Erythroblast (primary cell): Measurements from ENCODE around the gene CUTC.

Source experiments
- DNase-seq, 2 experiments: peaks; one replicate each; lab custom pipeline; 2025; lab: John Stamatoyannopoulos, UW
- GATA1 ChIP-seq: IDR thresholded peaks from 2 replicates; pipeline ENCODE4 v1.6.1; 2011; ENCODE audit warnings: low read depth, mild to moderate bottlenecking, control low read depth, low read length, moderate library complexity
- POLR2A ChIP-seq: IDR thresholded peaks from 2 replicates; pipeline ENCODE4 v1.6.1; 2011; ENCODE audit warnings: mild to moderate bottlenecking, low read length

CUTC gene

DNA sequence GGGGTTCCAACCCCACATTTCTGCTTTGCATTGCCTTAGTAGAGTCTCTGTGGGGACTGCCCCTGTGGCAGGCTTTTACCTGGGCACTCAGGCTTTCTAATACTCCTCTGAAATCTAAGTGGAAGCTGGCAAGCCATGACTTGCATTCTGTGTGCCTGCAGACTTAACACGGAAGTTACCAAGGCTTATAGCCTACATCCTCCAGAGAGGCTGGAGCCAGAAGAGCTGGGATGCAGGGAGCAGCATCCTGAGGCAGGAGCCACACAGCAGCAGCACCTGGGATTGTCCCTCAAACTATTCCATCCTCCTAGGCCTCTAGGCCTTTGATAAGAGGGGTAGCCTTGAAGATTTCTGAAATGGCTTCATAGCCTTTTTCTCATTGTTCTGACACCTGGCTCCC lies 28.3 kb downstream of the CUTC start:
- no peak for TF ChIP-seq POLR2A
- TF ChIP-seq GATA1, result no peak
- no peak for DNase-seq

DNA sequence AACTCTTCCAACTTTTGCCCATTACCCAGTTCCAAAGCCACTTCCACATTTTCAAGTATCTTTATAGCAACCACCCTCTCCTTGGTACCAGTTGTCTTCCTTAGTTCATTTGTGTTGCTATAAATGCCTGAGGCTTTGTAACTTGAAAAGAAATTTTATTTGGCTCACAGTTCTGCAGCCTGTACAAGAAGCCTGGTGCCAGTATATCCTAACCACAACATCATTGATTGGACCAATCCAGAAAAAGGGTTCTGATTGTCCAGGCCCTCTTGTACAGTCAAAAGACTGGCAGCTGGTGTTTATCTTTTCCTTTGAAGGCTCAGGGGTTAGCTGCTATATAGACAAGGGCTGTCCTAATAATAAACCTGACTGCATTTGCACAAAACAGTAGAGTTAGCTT lies 29.3 kb downstream of the CUTC start:
- DNase-seq, result no peak

DNA sequence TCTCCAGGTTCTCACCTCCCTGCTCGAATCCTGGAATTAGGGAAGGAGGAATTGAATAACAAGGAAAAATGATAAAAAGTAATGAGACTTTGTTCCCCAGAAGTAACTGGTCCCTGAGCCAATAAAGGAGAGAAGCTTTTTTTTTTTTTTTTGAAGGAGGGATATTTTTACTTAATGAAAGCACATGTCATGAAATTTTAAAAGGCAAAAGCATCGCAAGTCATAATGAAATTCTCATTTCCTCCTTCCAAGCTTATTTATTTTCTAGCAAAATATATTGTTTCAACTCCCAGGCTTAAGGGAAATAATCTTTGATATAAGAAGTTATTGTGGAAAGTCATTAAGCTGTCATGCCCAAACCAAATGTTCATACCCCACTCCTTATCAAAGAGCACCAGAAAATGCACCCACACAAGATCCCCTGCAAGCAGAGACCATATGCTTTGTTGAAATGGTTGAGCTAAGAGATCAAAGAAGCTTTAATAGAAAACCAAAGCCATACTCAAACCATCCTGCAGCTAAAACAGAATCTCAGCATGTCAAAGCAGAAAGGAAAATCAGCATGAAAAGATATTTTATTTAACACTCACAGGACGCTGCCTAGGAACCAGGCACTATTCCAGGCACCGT lies 33.8 kb downstream of the CUTC start:
- no peak for DNase-seq
- TF ChIP-seq GATA1 (no peak), POLR2A (no peak)

More for the DNA sequence above, 29.3 kb downstream of the CUTC start:
- TF ChIP-seq GATA1 (no peak), POLR2A (no peak)

DNA sequence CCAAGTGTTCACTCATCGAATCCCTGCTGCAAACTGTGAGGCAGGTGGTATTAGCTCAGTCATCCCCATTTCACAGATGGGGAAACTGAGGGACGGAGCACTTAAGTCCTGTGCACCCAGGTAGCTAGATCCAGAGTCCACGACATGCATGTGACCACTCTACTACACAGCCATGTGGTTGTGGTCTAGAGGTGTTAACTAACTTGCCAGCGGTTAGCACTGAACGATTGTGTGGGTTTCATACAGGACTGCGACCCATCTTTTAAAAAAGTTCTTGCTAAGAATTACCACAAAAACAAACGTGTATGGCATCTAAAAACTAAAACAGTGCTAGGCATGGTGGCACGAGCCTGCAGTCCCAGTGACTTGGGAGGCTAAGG lies 34.3 kb downstream of the CUTC start:
- TF ChIP-seq POLR2A, result no peak
- no peak for TF ChIP-seq GATA1
- no peak for DNase-seq

DNA sequence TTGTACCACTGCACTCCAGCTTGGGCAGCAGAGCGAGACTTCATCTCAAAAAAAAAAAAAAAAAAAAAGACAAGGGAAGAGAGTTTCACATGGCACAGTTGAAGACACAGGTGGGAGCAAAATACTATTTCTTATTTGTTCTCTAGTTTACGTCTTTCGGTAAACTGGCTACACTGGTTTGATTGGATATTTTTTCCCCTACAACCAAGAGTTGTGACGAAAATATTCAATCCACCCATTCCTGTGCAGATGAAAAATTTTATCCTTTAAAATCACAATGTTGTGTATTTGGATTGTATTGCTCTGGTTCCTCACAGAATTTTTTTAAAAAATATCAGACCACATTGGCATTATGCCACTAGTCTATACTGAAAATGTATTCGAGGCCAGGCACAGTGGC lies 35.9 kb downstream of the CUTC start:
- TF ChIP-seq GATA1 (no peak), POLR2A (no peak)
- DNase-seq, result no peak

DNA sequence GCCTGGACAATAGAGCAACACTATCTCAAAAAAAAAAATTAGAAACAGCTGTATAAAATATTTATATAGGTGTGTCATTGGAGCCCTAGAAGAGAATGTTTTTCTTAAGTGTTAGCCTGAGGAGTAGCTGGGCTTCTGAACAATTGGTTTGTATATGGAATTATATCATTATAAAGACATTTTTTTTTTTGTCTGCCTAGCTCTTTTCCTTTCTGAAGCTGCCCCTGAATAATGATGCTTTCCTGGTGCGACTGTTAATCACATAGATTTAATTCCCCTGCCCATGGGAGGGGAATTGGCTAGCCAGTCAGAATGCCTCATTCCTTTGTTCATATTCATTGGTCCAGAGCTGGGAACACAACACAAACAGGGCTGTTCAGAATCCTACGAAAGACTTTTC lies 36.5 kb downstream of the CUTC start:
- no peak for DNase-seq
- no peak for TF ChIP-seq POLR2A
- no peak for TF ChIP-seq GATA1

DNA sequence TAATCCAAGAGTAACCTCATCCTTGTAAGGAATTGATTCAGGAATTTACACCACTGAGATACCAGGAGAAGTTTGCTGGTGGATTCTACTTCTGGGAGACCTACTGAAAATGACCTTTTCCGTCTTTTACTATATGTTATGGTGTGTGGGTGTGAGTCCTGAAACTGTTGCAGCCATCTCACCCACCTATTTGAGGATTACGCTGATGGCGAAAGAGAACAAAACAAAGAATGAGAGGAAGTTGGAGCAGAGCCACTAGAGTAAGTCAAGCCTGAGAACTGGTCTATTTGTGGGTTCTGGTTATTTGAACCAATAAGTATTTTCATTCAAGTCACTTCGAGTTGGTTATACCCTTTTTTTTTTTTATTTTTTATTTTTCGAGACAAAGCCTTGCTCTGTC lies 37.7 kb downstream of the CUTC start:
- DNase-seq, result no peak
- TF ChIP-seq GATA1 (no peak), POLR2A (no peak)

DNA sequence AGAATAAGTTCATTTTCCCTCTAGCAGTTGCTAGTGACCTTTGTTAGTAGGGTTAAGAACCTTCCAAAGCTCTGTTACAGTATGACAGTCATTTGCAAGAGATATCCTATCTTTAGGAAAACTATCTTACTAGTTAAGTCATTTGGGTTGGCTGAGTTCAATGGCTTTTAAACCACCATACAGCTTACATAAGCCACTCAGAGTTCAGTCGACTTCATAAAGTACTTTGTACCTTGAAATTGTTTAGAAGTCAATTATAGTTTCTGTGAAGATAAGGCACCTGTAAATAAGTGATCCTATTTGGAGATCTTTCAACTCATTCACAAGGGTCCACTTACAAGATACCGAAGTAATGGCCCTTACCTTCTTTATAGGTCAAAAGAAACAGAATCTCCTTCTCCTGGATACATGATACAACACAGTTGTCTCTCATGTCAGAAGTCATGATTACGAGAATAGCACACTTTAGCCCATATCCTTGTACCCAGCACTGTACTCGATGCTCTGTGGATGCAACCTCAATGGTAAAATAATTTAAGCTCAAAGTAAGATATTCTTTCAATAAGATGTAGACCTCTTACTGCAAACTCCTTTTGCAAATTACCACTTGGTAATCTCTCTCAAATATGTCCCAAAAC lies 38.5 kb downstream of the CUTC start:
- no peak for DNase-seq
- no peak for TF ChIP-seq GATA1
- TF ChIP-seq POLR2A, result no peak

DNA sequence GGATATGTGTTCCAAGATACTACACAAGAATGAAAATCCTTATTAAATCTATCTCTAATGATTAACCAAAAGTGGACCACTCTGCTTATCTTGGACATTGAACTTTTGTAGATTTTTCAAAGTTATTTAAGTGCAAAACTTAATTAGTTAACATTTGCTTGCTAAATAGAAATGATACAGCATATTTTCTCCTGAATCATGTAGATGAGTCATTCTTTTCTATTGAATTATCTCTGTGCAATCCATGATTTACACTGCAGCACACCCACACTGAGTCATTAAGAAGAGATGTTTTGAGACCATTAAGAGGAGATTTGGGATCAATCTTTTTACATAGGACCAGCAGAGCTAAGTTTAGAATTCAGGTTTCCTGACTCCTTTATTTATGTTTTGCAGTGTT lies 43.8 kb downstream of the CUTC start:
- no peak for TF ChIP-seq POLR2A
- TF ChIP-seq GATA1, result no peak
- peak; percentile 33 to 71 for DNase-seq

DNA sequence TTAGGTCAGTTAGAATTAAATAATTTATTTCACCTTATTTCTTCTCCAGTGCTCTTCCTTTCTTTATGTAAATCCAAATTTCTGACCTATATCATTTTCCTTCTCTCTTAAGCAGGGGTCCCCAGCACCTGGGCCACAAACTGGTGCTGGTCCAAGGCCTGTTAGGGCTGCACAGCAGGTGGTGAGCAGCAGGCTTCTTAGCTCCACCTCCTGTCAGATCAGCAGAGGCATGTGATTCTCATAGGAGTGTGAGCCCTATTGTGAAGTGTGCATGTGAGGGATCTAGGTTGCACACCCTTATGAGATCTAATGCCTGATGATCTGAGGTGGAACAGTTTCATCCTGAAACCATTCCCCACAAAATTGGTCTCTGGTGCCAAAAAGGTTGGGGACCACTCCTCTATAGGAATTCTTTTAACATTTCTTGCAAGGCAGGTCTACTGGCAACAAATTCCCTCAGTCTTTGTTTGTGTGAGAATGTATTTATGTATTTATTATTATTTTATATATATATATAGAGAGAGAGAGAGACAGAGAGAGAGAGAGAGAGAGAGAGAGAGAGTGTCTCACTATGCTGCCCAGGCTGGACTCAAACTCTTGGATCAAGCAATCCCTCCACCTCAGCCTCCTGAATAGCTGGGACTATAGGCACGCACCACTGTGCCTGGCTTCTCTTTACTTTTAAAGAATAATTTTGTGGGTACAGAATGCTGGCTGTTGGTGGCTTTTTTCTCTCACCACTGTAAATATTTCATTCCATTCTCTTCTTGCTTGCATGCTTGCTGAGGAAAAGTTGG lies 46.1 kb downstream of the CUTC start:
- DNase-seq, result peak in 1 of 2 experiments; percentile 15
- TF ChIP-seq POLR2A (no peak), GATA1 (no peak)

DNA sequence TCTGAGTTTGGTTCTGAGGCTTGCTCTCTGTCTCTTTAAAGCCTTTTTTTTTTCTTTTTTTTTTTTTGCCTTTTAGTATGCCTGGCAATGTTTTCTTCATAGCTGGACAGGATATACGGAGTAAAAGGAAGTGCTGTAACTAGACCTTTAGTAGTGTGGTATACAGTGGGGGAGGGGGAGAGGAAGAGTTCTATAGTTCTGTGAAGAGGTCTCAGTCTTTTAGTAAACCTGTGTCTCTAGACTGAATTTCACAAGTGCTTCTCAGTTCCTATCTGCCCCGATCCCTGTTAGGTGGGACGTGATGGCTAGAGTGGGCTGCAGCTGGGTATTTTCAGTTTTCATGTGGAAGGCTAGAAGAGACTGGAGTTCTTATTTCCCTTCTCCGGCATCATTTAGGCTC lies 47.3 kb downstream of the CUTC start:
- no peak for TF ChIP-seq GATA1
- TF ChIP-seq POLR2A, result no peak
- DNase-seq, result no peak

DNA sequence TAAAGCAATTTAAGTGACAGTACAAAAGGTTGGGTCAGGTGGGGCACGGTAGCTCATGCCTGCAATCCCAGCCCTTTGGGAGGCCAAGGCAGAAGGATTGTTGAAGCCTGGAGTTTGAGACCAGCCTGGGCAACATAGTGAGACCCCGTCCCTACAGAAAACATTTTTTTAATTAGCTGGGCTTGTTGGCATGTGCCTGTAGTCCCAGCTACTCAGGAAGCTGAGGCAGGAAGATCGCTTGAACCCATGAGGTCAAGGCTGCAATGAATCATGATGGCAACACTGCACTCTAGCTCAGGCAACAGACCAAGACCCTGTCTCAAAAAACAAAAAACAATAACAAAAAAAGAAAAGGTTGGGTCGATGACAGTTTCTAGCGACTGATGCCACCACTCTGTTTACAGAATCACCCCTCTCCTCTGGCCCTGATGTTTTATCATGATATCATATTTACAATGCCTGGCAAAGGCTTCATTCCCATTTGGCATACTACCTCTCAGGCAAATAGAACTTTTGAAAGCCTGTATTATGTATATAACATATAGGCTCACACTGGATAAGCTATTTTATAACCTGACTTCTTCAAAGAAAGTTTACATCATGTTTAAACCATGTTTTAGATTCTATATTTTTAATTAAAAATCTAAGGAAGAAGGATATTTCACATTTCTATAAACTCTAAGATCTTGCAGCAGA lies 49.8 kb downstream of the CUTC start:
- DNase-seq, result no peak
- TF ChIP-seq GATA1 (no peak), POLR2A (no peak)

DNA sequence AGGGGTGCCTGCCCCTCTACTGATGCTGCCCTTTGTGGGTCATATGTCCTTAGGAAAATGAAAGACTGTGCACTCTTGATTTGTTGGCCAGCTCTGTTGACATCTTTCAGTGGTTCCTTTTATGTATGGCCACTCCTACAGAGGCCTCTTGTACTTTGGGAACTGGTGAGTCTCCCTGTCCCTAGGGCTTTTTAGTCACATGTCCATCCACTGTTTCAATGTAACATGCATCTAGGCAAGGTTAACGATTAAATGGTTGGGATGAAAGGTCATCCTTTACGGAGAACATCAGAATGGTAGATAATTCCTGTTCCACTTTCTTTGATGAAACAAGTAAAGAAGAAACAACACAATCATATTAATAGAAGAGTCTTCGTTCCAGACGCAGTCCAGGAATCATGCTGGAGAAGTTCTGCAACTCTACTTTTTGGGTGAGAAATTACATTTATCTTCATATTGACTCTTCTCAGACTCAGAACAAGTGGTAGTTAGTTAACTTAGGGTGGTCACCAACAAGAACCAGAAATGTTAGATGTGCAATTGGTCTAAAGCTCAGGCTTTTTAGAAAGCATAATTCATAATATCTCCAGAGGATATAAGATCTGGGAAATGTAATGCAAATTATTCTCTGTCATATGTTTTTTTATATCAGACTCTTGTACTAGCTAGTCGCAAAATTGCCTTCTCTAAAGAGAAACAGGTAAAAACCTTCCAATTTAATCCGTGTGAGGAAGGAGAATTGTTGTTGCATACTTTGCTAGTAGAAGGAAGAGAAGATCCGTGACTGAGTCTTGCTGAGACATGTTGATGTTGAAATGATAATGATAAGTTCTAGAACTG lies 50.6 kb downstream of the CUTC start, which contains the start of gene ABCC2:
Gene ABCC2, plus strand, starts transcription at position 194 of the 840 bp plus-strand sequence. Its CDS starts 205 bp downstream, at position 399.
- TF ChIP-seq GATA1 (no peak), POLR2A (no peak)
- no peak for DNase-seq
